Heart left ventricle (tissue), 13 donors: ENCODE results near the gene MED12L.

Experiments used
- CTCF ChIP-seq, 12 donors: fragments of 200-600 bp; sonication (generic) in 4 of 12; IDR thresholded peaks; one replicate each; pipeline versions ENCODE4 v1.5.0 to v1.8.0; 2018 to 2022; ENCODE audit warnings: antibody characterized with exemption in 12 of 12, mild to moderate bottlenecking in 5 of 12
- POLR2A ChIP-seq, 2 donors: fragments of 450-650 bp; IDR thresholded peaks; one replicate each; pipeline ENCODE4 v1.6.1; 2017; ENCODE audit warnings: antibody characterized with exemption in 2 of 2, mild to moderate bottlenecking in 2 of 2, moderate library complexity in 2 of 2
- donor health status: ischemic (EF 13 %, LVEDD 7.1; RV severe dilation, severe dysfunction).
- donor health status: DM: no; HTN: yes; CAD: no.
- donor health status: DM: no; HTN: no; CAD: no.
- donor health status: ischemic (EF 25% LVEDD 6.9; RV normal size, moderate dysfunction).
- donor health status: ischemic (EF 25% LVEDD 5.7; RV mildly dilated, moderate dysfunction).
- donor health status: ischemic (EF 35%, LVEDD 5.7; RV mildly dilated, moderate dysfunction).
- donor health status: nonischemic (EF 11% LVEDD 7.7; RV severe dilation, severe dysfunction).
- donor health status: DM: yes; HTN: yes; CAD: no.
- donor health status: PGD.
- donor health status: ischemic (EF 29% LVEDD 5.4; RV normal size, mild dysfunction).
- donor health status: nonischemic (EF 23%, LVEDD 6.1; RV moderate dilation, normal function).

GRCh38 chr3:151307131-151307530 lies 221.7 kb downstream of the MED12L start:
- TF ChIP-seq CTCF (IDR thresholded peaks at IDR 0.05) (no peak), POLR2A (IDR thresholded peaks at IDR 0.05) (no peak)
